Stimulated activated CD8-positive, alpha-beta memory T cell treated with anti-CD3 and anti-CD28 coated beads, Interleukin-4, amount 100 ng/mL, for 4 hours (primary cell): ENCODE measurements around the gene RAP1GAP2.
"Not testable (repeated sequence)": the region's sequence is repeated elsewhere in the genome, so short reads cannot be mapped to it uniquely, and the experiment has no call there.

Source experiments
- DNase-seq, 2 donors: peaks; one replicate each; pipeline ENCODE4 v3.0.0-alpha.2; 2020; ENCODE audit warnings: low read depth in 2 of 2, low spot score in 1 of 2

RAP1GAP2 gene

DNA sequence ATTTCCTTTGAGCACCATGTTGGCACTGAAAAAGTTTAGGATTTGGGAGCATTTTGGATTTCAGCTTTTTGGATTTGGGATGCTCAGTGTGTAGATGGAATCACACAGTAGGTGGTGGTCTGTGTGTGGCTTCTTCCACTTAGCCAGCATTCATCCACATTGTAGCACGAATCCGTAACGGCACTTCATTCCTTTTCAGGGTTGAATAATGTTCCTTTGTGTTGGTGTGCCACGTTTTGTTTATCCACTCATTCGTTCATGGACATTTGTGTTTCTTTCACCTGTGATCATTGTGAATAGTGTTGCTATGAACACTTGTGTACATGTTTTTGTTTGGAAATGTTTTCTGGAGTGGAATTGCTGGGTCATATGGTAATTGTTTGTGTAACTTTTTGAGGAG, 85.1 kb downstream of the RAP1GAP2 start:
- DNase-seq = no peak

DNA sequence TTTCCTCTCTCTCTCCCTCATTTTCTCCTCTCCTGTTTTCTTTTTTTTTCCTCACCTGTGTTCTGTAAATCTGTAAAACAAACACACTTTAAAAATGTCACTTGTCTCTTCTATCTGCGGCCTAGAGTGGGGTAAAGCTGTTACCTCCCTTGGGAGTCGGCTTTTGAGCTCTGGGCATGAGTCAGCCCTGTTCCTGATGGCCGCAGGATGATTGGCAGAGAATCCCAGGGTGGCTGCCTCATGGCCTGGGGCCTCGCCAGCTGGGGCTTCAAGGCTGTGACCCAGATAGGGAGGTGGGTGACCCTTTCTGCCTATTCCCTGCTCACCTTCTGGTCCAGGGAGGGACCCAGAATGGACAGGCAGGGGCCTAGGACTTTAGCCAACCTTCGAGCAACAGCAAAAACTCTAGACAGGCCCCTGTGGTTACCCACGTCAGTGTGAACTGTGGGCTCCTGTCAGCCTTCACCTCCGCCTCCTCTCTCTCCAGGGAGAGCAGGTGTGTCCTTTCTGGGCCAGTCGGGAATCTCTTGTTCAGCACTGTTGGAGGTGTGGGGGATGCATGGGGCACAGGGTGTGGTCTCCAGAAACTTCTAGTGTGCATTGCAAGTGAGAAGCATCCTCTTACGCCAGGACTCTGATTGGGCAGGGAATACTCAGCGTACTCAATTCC, 87.4 kb downstream of the RAP1GAP2 start:
- no peak for DNase-seq

DNA sequence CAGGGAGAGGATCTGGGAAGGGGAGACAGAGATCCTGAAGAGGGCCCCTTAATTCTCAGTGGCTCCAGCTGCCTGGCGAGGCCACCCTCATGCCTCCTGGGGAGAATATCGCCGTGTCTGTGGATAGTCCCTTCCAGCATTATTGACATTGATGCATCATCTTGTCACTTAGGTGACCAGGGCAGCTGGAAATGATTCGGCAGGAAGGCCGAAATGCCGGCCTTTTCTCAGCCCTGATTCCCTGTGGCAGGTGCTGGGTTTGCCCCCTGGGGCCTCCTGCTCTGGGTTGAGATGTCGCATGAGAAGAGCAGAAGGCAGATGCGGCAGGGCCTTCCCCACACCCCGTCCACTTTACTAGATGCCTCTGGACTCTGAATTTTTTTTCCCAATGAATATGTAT, 89.5 kb downstream of the RAP1GAP2 start:
- no peak for DNase-seq

DNA sequence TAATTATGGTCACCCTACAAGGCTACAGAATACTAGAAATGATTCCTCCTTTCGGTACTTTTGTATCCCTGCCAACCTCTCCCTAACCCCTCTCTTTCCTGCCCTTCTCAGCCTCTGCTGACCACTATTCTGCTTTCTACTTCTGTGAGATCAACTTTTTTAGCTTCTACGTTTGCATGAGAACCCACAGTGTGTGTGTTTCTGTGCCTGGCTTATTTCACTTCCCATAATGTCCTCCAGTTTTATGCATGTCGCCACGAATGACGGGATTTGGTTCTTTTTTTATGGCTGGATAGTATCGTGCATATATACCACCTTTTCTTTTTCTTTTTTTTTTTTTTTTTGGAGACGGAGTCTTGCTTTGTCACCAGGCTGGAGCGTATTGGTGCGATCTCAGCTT, 92.1 kb downstream of the RAP1GAP2 start:
- no peak for DNase-seq

DNA sequence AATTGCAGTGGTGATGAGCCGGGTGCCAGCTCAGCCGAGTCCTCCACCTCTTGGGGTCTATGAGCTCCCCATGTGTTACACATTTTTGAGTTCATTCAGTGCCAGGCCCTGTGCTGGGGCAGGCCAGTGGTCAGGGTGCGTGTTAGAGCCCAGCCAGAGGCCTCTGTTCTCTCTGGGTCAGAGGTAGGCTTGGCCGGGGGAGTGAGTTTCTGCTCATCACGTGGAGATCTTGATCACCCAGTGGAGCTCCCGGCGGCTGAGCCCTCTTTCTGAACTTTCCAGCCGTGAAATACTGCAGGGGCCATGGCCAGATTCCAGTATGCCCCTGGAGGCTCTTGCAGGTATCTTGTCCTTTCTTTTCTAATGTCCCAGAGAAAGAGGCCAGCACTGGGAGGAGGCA, 93.0 kb downstream of the RAP1GAP2 start:
- no peak for DNase-seq

DNA sequence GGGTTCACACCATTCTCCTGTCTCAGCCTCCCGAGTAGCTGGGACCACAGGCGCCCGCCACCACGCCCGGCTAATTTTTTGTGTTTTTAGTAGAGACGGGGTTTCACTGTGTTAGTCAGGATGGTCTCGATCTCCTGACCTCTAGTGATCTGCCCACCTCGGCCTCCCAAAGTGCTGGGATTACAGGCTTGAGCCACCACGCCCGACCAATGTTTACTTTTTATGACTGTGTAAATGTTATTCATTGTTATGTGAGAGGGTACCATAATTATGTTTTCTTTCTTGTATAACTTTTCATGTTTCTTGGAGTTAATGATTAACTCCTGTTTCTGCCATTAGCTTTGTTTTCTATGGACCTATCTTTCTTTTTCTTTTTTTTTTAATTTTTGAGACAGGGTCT, 94.5 kb downstream of the RAP1GAP2 start:
- not testable (repeated sequence) for DNase-seq

DNA sequence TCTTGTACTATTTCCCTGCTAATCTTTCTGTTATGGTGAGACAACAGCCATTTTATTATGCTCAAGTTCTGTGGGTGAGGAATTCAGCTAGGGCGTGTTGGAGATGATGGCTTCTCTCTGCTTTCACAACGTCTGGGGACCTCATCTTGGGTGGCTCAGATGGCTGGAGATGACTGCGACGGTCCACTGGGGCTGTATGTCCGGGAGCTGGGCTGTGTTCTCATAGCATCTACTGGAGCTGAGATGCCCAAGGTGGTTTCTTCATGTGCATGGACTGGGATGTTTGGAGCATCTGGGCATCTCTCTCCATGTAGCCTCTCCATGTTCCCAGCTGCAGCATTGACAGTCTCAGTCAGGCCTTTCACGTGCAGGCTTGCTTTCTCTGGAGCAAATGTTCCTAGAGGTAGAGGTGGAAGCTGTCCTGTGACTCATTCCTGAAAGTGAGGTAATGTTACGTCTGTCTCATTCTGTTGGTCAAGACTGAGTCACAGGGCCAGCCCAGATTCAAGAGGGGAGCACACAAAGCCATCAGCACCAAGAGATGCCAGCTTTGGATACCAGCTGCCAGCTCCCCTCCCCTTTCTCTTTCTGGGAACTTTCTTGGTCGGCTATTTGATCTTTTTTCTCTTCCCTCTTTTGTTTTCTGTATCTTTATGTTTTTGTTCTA, 96.2 kb downstream of the RAP1GAP2 start:
- DNase-seq = no peak

DNA sequence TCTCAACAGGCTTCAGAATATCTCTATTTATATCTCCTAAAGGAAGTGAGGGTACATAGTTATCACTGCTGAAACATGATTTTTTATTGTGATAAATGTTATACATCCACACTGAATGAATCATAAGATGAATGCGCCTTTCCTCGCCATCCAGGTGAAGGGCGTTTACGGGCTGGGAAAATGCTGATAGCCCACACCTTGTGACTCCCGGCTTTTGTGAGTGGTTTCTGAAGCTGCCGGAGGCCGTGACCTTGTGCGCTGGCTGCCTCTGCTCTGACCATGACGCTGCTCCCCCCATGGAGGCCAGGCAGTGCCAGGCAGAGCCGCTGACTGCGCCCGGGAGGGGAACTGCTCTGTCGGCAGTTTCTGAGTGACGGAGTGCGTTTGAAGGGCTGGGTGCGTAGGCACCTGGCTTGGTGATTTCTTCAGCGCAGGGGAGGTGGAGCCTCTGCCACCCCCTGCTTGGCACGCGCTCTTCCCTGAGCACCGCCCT, 97.2 kb downstream of the RAP1GAP2 start:
- DNase-seq = no peak

DNA sequence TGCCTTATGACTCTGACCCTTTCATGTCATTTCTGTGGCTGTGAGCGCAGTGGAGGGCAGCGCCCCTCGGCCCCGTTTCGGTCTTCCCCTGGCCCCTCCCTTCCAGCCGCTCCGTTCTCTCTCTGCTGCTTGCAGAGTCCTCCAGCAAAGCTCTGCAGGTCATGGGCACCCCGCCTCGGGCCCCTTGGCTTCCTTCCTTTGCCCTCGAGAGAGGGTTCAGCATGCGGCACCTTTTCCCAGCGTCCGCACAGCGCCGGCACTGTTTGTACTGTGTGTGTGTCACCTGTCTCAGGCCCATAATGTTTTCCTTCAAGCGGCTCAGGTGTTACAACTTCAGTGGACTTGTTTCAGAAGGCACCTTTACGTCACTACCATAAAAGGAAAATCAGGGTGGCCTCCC, 98.5 kb downstream of the RAP1GAP2 start:
- no peak for DNase-seq

DNA sequence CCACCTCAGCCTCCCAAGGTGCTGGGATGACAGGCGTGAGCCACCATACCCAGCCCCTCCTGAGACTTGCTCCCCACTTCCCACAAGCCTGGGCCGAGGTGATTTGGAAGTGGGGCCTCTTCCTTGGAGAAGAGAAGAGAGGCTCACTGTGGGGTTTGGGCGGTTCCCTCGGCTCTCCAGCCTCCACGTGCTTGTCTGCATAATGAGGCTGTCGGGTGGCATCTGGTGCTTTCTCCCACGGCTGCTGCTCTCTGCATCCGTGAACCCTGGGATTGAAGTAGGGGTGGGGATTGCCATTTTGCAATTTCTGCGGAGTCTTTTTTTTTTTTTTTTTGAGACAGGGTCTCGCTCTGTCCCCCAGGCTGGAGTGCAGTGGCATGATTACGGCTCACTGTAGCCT, 101.4 kb downstream of the RAP1GAP2 start:
- DNase-seq = no peak

DNA sequence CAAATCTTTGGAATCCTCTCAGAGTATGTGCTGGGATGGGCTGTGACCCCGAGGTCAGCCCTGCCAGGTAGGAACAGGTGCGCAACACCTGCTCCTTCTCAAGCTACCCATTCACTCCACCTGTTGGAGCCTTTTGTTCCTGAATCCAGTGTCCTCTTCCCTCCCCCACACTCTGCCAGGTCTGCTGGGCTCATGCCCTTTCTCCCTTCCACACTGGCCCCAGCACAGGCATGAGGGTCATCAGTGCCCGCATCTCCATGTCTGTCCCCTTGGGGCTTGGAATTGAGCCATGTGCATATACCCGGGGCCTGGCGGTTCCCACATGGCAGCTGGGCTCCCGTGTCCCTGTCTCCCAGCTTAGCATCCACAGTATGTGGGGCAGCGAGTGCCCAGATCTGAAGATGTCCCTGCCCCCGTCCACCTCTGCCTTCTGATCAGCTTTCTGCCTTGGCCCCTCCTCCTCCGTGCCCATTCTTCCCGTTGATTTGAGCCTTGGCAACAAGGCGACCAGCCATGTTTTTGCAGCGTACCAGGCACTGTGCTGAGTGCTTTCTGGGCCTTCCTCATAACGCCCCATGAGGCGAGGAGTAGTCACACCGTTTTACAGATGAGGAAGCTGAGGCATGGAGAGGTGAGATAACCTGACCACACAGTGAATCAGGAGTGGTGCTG, 102.2 kb downstream of the RAP1GAP2 start:
- no peak for DNase-seq

DNA sequence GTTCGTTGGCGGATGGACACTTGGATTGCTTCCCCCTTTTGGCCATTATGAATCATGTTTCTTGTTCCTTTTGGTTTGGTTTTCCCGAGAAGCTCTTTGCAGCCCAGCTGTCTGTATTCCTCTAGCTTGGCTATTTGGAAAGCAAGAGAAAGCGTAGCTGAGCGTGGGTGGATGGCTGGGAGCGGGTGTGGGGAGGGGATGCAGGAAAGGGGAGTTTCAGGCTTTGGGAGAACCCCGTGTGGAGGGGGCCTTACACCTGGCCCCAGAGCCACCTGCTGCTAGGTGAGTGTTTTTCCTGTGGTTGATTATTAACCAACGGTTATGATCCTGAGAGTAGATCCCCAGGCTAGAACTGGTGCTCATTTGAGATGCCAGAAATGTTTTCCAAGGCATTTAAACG, 103.7 kb downstream of the RAP1GAP2 start:
- no peak for DNase-seq

DNA sequence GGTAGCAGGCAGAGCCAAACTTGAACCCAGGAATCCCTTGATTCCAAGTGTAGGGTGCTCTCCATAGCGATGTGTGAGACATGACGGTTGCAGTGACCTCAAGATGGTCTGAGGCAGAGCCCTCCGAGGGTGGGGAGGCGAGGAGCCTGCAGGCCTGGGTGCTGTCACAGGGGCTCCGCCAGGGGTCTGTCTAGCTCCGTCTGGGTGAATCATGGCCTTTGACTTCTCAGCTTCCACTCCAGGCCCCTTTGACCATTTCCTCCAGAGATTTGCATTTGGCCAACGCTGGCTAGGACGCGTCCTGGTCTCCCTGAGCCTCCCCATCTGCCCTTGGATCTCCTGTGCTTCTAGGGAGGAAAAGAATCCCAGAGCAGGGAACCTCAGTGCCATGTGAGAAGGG, 104.6 kb downstream of the RAP1GAP2 start:
- DNase-seq = no peak

DNA sequence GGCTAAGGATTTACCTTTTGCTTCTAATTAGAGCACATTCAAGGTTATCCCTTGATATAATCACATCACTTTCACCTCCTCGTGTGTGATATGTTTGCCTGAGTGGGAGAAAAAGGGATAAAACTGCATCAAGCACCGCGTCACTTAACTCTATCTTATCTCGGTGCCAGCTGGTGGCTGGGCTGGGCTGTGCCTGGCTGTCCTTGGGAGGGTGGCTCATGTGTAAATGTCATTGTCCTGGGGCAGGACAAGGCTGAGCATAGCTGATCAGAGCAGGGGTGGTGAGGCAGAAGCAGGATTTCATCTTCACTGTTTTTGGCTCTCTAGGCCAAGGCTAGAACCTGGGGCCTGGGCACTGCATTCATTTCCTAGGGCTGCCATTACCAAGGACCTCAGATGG, 105.3 kb downstream of the RAP1GAP2 start:
- DNase-seq = no peak

DNA sequence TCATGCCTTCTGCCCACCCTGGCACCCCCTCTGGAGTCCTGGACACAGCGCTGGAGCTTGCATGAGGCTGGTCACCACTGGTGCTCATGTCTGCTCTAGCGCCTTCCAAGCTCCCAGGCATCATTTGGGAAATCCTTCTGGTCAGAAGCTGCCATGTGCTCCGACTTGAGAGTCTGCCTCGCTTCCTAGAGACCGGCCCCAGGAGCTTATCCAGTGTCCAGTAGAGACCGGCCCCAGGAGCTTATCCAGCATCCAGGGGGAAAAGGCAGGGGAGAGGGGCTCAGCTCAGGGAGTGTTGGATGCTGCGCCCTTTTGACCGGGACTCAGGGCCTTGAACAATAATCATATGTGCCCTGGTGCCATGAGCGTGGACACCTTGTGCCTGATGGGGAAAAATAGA, 106.3 kb downstream of the RAP1GAP2 start:
- DNase-seq = no peak

DNA sequence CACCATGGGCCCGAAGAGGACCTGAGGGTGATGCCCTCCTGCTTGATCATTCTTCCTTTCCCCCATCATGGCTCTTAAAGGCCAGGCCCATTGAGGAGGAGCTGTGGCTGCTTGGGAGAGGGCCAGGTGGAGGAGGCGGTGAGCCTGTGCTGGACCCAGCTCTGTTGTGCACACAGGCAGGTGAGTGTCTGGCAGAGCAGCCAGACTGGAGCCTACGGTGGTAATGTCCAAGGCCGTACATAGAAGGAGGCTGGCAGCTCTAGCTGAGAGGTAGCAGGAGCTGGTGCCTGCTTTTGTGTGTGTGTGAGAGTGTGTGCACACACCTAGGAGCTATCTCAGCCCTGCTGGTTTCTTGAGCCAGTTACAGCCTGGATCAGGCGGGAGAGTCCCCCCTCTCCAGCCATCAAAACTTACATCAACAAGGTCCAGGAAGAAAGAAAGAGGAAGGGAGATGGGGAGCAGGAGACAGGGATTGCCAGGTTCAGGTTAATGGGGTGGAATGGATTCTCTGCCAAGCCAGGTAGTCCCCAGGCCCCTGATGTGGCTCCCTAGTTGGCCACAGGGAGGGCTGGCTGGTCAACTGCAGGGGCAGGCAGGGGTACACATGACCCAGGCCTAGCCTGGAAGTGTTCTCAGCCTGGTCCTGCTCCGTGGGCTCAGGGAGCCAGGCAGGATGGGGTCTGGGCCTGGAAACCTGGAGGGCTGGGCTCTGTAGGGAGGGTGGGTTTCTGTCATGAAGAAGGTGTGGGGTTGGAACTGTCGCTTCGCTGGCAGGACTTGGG, 107.1 kb downstream of the RAP1GAP2 start:
- DNase-seq = no peak

DNA sequence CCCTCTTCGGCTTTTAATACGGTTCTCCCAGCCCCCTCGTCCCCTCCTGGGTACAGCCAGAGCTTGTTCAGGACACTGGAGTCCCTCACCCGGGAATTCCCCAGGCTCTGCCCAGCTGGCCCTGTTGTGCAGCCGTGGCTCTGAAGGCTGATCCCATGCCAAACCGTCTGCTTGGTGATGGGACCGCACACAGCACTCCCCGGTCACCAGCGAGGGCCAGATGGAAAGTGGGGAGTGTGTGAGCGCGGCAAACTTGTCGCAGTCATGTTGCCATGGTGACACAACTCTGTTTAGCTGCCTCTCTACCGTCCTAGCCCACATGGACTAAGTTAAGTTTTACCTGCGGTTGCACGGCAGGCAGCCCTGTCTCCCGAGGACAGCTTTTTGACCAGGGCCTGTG, 107.9 kb downstream of the RAP1GAP2 start:
- DNase-seq = no peak

DNA sequence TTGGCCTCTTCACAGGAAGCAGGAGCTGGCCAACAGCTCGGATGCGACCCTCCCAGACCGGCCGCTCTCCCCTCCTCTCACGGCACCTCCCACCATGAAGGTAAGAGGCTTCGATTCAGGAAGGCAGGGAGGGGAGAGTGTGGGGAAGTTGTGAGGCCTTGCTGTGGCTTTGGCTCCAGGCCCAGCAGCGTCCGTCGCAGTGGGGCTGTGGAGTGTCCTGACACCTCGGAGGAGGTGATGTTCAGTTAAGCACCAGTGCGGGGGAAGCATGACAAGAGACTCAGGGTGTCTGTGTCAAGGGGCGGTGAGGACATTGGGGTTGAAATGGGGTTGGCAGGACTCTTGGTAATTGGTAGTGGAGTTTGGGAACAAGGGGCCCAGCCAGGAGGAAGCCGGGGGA, 109.0 kb downstream of the RAP1GAP2 start:
- DNase-seq = no peak

DNA sequence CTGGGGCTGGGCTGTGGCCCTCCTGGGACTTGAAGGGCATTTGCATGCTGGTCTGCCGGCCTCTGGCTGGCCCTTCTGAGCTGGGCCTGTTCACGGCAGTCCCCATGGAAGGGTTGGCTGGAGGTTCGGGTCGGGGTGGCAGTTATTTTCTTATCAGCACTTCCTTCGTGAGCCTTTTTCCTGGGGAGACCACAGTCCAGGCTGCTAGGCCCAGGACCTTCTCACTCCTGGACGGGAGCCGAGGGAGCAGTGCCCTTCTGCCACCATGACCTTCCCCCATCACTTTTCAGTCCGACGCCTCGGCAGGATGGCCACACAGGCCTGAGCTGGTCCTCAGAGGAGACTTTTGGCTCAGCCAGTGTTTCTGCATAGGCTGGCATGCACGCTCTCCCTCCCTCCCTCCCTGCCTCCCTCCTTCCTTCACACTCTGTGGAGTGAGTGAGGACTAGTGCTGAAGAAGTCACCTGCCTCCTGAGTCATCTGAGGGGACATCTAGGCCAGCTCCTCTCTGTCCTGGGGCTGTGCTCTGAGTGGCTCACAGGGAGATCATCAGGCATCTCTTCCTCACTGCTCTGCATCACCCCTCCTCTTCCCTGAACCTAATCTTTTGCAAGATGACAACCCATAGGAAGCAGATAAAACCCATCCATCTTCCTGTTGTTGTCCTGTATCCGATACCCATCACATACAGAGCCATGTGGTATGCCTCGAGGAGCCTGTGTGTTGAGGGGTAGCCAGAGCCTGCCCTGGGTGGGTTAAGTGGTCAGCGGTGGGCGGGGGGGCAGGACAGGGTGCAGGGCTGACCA, 109.7 kb downstream of the RAP1GAP2 start:
- no peak for DNase-seq

DNA sequence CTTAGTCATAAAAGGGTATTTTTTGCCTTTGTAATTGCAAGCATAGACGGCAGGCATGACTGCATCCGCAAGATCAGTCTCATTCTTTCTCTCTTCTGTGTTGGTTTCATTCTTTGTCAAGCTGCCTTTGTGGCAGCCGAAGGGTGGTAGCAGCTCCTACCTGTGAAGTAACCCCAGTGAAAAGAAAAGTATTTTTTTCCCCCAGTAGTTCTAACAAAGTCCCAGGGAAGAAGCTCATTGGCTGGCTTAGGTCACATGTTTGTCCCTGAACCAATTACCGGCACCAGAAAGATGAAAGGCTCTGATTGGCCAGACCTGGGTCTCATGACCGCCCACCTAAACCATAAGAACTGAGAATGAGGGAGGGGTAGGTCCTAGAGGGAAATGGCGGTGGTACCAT, 110.7 kb downstream of the RAP1GAP2 start:
- no peak for DNase-seq
